BE2C (cell line): ENCODE results near the gene EXT2.

Source experiments
- DNase-seq: peaks from one replicate; pipeline ENCODE4 v3.0.0-alpha.2; 2020
- H3K27me3 ChIP-seq: fragments of 250-450 bp; sonication (Bioruptor Pico); 2 replicates; pipeline ENCODE4 v1.5.1; 2020; ENCODE audit warnings: mild to moderate bottlenecking
- H3K36me3 ChIP-seq: fragments of 250-450 bp; sonication (Bioruptor Pico); 2 replicates; pipeline ENCODE4 v1.5.1; 2020; ENCODE audit warnings: mild to moderate bottlenecking
- H3K4me1 ChIP-seq: fragments of 250-450 bp; sonication (Bioruptor Pico); 2 replicates; pipeline ENCODE4 v1.5.1; 2020
- H3K4me3 ChIP-seq: 2 replicates; pipeline ENCODE4 v1.5.1; 2011; ENCODE audit warnings: low read depth, low read length
- H3K9me3 ChIP-seq: fragments of 250-450 bp; sonication (Bioruptor Pico); 2 replicates; pipeline ENCODE4 v1.5.1; 2020
- TF ChIP-seq, protein P1 (sequence below): IDR thresholded peaks from 2 replicates; pipeline ENCODE4 v1.5.1; 2012; ENCODE audit warnings: mild to moderate bottlenecking, low read depth, low read length

EXT2 gene

DNA sequence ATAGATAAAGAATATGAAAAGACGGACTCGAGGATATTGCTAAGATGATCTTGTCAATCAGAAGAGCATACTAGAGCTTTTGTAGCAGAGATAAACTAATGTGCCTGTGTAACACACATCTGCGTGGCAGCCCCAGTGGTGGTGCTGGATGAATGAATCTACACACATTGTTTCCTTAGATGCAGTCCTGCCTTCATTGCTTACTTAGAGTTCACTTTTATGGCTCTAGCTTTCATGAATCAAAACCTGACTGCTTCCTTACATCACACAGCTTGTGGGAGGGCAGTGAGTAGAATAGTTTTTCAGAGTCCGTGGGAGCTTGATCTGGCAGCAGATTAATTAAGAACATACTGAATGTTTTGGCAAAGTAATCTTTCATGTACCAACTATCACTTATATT, 83.7 kb downstream of the EXT2 start:
- no peak for DNase-seq
- TF ChIP-seq, protein P1, sequence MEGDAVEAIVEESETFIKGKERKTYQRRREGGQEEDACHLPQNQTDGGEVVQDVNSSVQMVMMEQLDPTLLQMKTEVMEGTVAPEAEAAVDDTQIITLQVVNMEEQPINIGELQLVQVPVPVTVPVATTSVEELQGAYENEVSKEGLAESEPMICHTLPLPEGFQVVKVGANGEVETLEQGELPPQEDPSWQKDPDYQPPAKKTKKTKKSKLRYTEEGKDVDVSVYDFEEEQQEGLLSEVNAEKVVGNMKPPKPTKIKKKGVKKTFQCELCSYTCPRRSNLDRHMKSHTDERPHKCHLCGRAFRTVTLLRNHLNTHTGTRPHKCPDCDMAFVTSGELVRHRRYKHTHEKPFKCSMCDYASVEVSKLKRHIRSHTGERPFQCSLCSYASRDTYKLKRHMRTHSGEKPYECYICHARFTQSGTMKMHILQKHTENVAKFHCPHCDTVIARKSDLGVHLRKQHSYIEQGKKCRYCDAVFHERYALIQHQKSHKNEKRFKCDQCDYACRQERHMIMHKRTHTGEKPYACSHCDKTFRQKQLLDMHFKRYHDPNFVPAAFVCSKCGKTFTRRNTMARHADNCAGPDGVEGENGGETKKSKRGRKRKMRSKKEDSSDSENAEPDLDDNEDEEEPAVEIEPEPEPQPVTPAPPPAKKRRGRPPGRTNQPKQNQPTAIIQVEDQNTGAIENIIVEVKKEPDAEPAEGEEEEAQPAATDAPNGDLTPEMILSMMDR, result no peak
- H3K9me3 ChIP-seq, result no peaks in the 10 kb centered on the region
- H3K36me3 ChIP-seq, result no peaks in the 10 kb centered on the region
- H3K4me3 ChIP-seq, result no peak overlapping the region
- H3K27me3 ChIP-seq, result no peaks in the 10 kb centered on the region
- no peaks in the 10 kb centered on the region for H3K4me1 ChIP-seq

DNA sequence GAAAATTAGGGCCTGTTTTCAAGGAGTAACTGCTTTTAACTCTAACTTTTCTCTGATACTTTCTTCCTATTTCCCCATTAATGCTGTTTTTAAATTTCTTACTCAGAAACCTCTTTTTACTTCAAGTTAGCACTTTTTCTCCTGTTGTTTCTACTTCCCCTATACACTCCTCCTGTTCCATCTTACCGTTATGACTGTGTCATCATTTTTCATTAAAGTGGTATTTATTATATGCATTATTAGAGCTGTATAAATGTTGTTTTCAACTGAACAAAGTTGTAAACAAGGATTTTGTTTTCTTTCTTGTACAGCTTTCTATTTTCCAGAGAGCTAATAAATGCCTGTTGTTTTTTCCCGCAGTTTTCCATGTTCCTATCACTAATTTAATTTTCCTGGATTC, 84.6 kb downstream of the EXT2 start:
- H3K9me3 ChIP-seq, result no peaks in the 10 kb centered on the region
- H3K4me1 ChIP-seq, result no peaks in the 10 kb centered on the region
- H3K36me3 ChIP-seq, result no peaks in the 10 kb centered on the region
- no peak overlapping the region for H3K4me3 ChIP-seq
- no peaks in the 10 kb centered on the region for H3K27me3 ChIP-seq
- no peak for DNase-seq
- TF ChIP-seq, protein P1, result no peak

DNA sequence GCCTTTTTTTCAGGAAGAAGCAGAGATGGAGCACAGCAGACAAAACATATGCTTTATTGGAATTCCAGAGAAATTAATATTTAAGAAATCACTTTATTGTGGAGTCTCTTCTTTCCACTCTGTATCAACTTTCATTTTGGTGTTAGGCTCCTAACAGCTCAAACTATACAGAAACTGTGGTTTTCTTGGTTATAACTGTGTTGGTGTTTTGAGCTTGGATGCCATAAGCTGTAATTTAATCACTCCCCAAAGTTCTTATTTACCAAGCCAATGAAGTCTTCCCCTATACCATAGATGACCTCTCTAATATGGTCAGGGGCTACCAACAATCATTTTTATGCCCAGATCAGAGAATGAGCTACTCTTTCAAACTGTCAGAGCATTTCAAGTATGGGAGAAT, 90.0 kb downstream of the EXT2 start:
- no peak for DNase-seq
- Histone ChIP-seq H3K36me3 (no peaks in the 10 kb centered on the region), H3K27me3 (no peaks in the 10 kb centered on the region), H3K4me3 (no peak overlapping the region), H3K9me3 (no peaks in the 10 kb centered on the region), H3K4me1 (no peaks in the 10 kb centered on the region)
- TF ChIP-seq, protein P1, result no peak

DNA sequence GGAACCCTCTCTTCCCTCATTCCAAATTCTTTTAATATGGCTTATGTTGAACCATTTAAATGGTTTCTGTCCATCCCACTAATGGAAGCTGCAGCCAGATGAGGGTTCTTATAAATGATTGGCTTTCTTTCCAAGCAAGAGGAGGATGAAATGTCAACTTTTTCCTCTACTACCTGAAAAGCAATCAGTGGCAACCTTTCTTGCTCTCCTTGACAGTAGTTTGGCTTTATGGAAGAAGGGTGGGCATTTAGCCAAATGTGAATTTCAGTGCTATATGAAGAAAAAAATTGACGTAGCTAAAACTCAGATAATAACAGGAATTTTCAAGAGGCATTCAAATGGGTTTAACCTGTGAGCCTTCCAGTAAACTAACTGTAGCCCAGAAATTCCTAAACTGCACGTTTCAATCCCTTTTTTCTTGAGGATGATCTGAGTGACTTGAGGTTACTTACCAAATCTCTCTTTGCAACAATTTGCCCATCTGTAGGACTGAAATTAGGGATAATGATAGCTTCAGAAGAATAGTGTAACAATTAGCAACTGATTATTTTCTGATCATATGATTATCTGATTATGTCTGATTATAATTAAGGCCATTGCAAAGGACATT, 90.9 kb downstream of the EXT2 start:
- Histone ChIP-seq H3K27me3 (no peaks in the 10 kb centered on the region), H3K36me3 (no peaks in the 10 kb centered on the region), H3K4me1 (no peaks in the 10 kb centered on the region), H3K9me3 (no peaks in the 10 kb centered on the region), H3K4me3 (no peak overlapping the region)
- DNase-seq, result no peak
- TF ChIP-seq, protein P1, result no peak

DNA sequence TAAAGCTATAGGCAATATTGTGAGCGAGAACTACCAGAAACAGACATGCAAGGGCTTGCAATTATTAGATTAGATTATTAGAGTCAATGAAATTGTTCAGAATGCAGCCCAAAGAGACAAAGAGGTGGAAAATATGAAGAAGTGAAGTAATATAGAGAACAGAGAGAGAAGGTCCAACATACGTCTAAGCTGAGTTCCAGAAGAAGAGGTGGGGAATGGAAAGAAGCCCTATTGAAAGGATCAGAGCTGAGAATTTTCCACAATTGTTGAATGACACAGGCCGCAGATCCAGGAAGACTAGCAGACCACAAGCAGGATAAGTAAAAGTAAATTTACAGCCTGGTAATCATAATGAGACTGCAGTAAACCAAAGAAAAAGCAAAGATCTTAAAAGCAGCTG, 93.2 kb downstream of the EXT2 start:
- no peaks in the 10 kb centered on the region for H3K36me3 ChIP-seq
- TF ChIP-seq, protein P1, result no peak
- no peaks in the 10 kb centered on the region for H3K4me1 ChIP-seq
- no peaks in the 10 kb centered on the region for H3K9me3 ChIP-seq
- DNase-seq, result no peak
- no peaks in the 10 kb centered on the region for H3K27me3 ChIP-seq
- H3K4me3 ChIP-seq, result no peak overlapping the region

DNA sequence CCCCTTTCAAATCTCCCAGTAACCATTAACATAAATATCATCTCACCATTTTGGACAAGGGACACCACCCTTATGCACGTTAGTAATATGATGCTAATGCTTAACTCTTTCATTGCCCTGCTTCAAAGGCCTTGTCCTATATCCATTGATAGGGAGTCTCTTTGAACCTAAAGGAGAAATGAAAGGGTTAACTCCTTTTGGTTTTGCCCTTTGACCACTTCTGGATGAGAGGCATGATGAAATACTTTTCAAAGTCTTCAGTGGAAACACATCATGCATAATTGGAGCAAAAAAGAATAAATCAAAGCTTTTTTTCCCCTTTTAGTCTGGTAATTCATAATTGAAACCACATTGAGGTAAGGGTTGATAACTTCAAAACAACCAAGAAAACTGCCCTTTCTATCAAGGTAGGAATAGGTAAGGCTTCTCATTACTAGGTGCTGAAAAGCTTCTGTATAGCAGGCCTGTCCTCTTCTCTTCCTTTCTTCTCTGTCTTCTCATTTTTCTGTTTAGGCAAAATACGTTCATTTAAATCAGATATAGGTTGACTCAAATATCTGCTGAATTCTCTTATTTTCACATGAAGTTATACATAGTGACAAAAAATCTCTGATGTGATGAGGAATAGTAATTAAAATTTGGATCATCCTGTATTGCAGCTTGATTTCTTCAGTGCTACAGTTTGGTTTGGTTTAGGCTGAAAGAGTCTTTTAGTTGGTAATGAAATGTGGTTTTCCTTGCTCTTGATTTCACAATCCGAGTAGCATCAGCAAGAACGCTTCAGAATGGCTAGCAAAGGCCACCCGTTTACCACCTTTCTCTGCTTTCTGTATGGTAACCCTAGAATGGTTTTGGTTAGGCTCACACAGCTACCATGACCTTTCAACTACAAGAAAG, 94.8 kb downstream of the EXT2 start:
- Histone ChIP-seq H3K27me3 (no peaks in the 10 kb centered on the region), H3K9me3 (no peaks in the 10 kb centered on the region), H3K4me1 (no peaks in the 10 kb centered on the region), H3K4me3 (no peak overlapping the region), H3K36me3 (no peaks in the 10 kb centered on the region)
- TF ChIP-seq, protein P1, result no peak
- no peak for DNase-seq
